Fibroblast of skin of scalp (primary cell): ENCODE data around the gene CARD9.
A peak's percentile ranks its signal among the peaks of the same experiment; 100 is the strongest.
"Not testable (repeated sequence)": the region's sequence is repeated elsewhere in the genome, so short reads cannot be mapped to it uniquely, and the experiment has no call there.

Experiments
- DNase-seq: peaks from one replicate; pipeline ENCODE4 v3.0.0-alpha.2; 2013

Gene CARD9

DNA sequence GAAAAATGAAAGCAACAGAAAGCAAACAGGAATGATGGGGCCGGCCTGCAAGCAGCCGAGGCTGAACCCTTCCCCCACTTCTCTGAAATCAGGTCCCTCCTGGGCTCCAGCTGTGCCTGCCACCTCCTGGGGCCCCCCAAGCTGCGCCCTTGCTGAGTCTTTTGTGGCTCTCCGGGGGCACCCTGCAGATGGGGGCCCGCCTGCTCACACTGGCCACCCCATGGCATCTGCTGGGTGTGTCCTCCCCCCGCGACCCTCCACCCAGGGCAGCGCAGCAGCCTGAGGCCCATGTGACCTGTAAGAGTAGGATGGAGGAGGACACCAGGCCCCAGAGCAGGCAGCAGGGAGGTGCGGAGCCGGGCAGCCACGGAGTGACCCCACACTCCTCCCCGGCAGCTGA, 40.4 kb downstream of the CARD9 start:
- no peak for DNase-seq

DNA sequence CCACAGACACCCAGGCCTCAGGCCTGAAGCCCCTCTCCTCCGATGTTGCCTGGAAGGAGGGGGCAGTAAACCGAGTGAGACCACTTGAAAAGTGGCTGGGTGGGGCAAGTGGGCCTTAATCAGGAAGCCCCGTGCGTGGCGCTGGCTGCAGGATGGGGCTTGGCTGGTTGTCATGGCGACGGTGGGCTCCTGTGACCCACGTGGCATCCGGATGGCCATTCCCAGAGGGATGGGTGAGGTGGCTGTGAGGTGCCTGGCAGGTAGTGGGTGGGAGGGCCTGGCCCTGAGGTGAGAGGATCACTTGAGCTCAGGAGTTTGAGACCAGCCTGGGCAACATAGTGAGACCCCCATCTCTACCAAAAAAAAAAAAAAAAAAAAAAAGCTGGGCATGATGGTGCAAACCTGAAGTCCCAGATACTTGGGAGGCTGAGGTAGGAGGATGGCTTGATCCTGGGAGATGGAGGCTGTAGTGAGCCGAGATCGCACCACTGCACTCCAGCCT, 40.9 kb downstream of the CARD9 start:
- DNase-seq = no peak

- no peak for DNase-seq
Observed at GRCh38 chr9:136331556-136332481, 41.6 kb downstream of the CARD9 start.

DNA sequence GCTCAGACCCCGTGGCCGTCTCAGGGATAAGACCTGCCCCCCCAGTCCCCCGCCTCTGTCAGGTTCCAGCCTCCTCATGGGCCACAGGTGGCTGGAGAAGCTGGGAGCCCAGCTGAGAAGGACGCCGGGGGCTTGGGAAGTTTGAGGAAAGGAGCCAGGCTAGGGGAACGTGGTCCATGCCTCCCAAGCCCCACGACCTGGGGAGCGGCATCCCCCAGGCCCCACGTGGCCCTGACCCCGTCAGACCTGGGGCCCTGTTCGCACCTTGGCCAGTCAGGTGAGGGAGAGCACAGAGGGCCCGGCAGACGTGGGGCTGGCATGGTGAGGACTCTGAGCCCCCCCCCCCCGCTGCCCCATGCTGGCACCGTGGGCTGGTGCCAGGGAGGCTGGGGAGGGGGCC, 42.4 kb downstream of the CARD9 start:
- no peak for DNase-seq

- no peak for DNase-seq
Observed at GRCh38 chr9:136330406-136330990, 43.0 kb downstream of the CARD9 start.

DNA sequence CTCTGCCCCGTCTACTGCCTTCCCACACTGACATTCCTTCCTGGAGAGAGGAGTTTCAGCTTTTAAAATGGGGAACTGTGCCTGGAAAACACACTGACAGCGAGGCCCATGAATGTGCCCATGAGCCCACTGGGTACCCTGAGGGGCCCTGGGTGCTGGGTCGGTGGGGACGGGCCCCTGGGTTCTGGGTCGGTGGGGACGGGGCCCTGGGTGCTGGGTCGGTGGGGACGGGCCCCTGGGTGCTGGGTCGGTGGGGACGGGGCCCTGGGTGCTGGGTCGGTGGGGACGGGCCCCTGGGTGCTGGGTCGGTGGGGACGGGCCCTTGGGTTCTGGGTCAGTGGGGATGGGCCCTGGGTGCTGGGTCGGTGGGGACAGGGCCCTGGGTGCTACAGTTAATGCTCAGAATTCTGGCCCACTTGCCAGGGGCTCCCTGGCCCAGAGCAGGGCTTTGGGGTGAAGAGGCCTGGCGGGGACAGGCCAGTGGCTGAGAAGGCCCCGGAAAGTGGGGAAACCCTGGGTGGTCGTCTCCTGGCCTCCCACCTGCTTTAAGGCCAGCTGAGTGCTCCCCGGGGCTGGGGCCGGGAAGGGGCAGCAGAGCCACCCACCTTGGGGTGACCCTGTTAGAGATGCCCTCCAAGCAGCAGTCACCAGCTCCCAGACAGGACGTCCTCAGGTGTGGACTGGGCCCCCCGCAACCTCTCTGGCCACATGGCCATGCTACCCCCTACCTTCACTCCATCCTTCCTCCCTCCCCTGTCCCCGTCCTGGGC, 43.6 kb downstream of the CARD9 start:
- no peak for DNase-seq

DNA sequence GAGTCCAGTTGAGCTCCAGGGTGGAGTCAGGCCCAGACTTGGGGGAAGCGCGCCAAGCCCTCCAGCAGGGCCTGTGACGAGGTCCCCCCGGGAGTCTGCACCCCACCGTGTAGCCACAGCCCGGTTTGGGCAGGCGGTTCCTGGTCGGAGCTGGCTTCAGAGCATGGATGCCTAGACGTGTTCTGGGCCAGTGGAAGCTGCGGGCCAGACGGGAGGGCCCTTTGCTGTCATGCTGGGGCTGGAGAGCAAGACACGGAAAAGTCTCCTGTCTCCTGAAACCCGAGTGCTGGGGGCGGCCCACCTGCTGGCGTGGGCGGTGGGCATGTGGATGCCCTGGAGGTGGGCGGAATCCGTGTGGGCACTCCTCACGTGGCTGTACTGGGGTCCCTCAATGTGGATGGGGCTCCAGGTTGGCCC, 44.2 kb downstream of the CARD9 start:
- DNase-seq = no peak

GRCh38 chr9:136328622-136329041, 44.8 kb downstream of the CARD9 start:
- peak; percentile 35 for DNase-seq

GRCh38 chr9:136328011-136328621, 45.4 kb downstream of the CARD9 start:
- DNase-seq = no peak

GRCh38 chr9:136327304-136327974, 46.0 kb downstream of the CARD9 start, which contains the start of gene GPSM1:
GPSM1 (plus strand) TSS chr9:136327539; CDS start chr9:136327696, 157 bp downstream.
- peak; percentile 74 for DNase-seq

DNA sequence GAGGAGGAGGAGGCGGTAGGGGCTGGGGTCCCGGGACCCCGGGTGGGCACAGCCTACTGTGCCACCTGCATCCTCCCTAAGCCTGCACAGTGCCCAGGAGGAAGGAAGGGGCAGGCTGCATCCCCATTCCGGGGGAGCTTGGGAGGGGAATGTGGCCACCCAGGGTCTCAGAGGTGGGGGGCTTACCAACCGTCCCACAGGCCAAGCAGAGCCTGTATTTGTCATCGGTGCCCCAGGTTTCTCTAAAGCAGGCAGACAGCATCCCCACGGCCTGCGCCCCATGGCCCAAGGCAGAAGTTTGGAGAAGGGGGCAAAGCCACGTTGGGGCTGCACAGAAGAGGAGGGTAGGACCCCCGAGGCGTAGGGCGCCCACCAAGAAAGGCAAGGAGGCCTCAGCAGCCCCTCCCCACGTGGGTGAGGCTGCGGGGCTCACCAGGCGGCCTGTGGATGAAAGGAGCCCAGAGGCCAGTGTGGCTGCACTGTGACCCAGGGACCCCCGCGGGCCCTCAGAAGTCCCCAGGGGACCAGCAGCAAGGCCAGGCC, 46.6 kb downstream of the CARD9 start:
- DNase-seq = peak; percentile 32

DNA sequence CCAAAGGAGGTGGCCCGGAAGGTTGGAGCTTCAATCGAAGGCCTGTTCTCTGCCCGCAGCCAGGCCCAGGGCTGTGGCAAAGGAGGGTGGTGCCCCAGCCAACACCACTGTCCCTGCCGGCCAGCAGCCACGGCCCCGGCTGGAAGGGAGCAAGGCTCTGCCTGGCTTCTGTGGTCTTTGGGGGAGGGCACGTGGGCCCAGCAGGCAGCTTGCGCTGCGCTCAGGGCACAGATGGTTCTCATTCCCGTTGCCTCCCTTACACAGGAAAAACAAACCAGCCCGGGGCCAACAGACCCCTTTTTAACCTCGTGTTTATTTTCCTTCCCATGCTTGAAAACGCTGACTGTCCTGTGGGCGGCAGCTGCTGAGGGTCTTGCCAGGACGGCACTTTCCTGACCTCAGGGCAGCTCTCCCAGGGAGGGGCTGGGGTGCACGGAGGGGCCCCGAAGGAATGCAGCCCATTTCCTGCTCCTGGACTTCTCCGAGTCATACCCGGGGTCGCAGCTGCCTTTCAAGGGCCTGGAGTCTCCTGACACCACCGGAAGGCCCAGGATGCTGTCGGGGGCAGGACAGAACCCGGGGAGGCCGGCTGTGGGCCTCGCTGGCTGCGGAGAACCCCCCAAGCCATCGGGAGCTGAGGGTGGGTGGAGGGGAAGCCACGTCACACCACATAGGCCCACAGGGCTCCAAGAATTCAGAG, 47.3 kb downstream of the CARD9 start:
- DNase-seq = peak; percentile 88

DNA sequence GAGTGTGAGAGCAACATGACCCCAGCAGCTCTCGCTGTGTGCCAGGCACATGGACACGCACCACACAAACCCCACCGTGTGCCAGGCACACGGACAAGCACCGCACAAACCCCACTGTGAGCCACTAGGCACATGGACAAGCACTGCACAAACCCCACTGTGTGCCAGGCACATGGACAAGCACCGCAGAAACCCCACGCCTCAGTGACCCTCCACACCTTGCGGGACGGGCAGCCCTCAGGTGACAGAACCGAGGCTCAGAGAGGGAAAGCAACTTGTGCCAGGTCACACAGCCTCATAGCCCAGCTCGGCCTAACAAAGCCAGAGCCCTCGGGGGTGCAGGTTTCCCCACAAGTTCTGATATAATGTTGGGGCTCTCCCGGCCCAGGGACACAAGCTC, 48.1 kb downstream of the CARD9 start:
- DNase-seq = no peak

GRCh38 chr9:136324501-136325300, 48.8 kb downstream of the CARD9 start:
- DNase-seq = no peak

DNA sequence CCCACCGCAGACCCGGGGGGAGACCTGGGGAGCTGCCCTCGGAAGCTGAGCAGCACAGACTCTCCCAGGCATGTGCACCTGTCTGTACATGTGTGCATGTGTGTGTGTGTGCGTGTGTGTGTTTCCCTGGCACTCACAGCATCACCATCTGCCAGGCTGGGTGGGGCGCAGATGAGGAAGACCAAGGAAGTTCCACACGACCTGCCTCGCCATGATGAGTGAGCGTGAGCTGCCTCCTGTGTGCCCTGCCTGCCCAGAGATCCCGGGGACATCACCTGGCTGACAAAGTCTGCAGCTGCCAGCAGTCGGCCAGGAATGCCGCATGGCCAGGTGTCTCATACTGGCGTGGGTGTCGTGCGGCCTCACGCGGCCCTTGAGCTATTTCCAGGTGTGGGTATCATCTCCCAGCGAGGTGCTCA, 50.1 kb downstream of the CARD9 start:
- no peak for DNase-seq

DNA sequence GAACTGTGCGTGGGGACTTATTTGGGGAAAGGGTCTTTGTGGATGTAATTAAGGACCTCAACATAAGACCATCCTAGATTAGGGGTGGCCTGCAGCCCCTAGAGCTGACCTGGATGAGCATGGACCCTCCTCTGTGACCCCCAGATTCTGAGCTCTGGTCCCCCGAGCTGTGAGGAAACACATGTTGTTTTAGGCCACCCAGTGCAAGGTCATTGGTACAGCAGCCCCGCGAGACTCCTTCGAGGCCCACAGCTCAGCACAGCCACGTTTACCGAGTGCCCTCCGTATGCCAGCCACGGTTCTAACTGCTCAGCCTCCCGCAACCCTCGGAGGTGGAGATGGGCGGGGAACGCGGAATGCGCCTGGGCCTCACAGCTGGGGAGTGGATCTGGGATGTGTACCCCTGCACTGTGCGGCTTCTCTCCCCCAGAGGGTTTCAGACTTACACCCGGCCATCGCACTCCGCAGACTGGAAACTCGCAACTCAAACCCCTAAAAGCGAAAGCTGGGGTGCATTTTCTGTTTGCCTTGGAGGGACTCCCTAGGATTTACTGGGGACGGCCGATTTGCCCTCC, 50.6 kb downstream of the CARD9 start:
- no peak for DNase-seq

DNA sequence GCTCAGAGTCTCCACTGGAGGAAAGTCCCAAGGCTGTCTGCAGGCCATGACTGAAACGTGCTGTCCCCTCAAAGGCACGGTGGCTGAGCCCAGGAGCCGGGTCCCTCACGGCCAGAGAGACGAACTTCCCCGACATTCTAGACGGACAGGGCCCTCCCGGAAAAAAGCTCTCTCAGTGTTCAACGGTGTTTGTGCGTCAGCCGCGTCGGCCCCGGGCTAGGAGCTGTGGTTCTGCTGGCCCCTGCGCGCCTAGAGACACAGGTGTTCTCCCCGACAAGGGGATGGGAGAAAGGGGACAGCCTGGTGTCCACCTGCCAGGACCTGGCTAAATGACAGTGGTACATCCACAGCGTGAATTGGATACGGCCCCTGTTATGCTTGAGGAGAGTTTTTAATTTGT, 51.9 kb downstream of the CARD9 start:
- no peak for DNase-seq

- DNase-seq = not testable (repeated sequence)
Observed at GRCh38 chr9:136320972-136321371, 52.5 kb downstream of the CARD9 start.

- DNase-seq = not testable (repeated sequence)
Observed at GRCh38 chr9:136319955-136320354, 53.5 kb downstream of the CARD9 start.

GRCh38 chr9:136319244-136319643, 54.2 kb downstream of the CARD9 start:
- DNase-seq = not testable (repeated sequence)
